OCI-LY7 (cell line): ENCODE measurements around the gene STAG3. TPM values are rescaled to one million over a fixed set of nuclear protein-coding genes. Genes with fewer than 3 reads are reported as not detected.

ENCODE experiments used
- BruUV-seq: library from RNA; stranded (reverse); fragments of 400-500 nt; replicated peaks from 2 replicates; lab custom pipeline; 2021; lab: Mats Ljungman, UMichigan
- CTCF ChIA-PET: fragments of 300-600 bp; sonication (Branson Sonifier 250); formaldehyde crosslinking; loops from one replicate; lab custom pipeline; 2022; ENCODE audit warnings: antibody characterized with exemption; ENCODE audit not compliant: unreplicated experiment; lab: Charles Lee
- POLR2A ChIA-PET: fragments of 300-600 bp; sonication (Branson Sonifier 250); formaldehyde crosslinking; loops from one replicate; lab custom pipeline; 2022; ENCODE audit warnings: antibody characterized with exemption; lab: Charles Lee
- DNase-seq: peaks from one replicate; pipeline ENCODE4 v3.0.0-alpha.2; 2015; ENCODE audit warnings: low spot score
- H2AFZ ChIP-seq: fragments of 200-600 bp; sonication (generic), shearing (Covaris generic); 2 replicates; pipeline ENCODE4 v1.6.1; 2014; ENCODE audit warnings: mild to moderate bottlenecking, antibody characterized with exemption, low read length, moderate library complexity
- H3K27ac ChIP-seq: fragments of 200-600 bp; sonication (generic); 2 replicates; pipeline ENCODE4 v1.5.1; 2014; ENCODE audit warnings: mixed run types, low read depth, mild to moderate bottlenecking, moderate library complexity, low read length, inconsistent platforms; ENCODE audit not compliant: poor library complexity, severe bottlenecking
- H3K36me3 ChIP-seq: fragments of 200-600 bp; sonication (generic); 2 replicates; pipeline ENCODE4 v1.6.1; 2014; ENCODE audit warnings: mild to moderate bottlenecking, antibody characterized with exemption, low read length, moderate library complexity, mixed read lengths; ENCODE audit not compliant: insufficient read depth
- H3K4me1 ChIP-seq: fragments of 200-600 bp; sonication (generic); 2 replicates; pipeline ENCODE4 v1.5.1; 2014; ENCODE audit warnings: mild to moderate bottlenecking, low read length; ENCODE audit not compliant: insufficient read depth, poor library complexity, severe bottlenecking
- H3K4me2 ChIP-seq: fragments of 200-600 bp; sonication (generic); 2 replicates; pipeline ENCODE4 v1.6.1; 2014; ENCODE audit warnings: mild to moderate bottlenecking, low read length
- H3K4me3 ChIP-seq: fragments of 200-600 bp; sonication (generic); 2 replicates; pipeline ENCODE4 v1.5.1; 2014; ENCODE audit warnings: mild to moderate bottlenecking, low read depth, low read length; ENCODE audit not compliant: poor library complexity, severe bottlenecking
- H3K79me2 ChIP-seq: fragments of 200-600 bp; sonication (generic); 2 replicates; pipeline ENCODE4 v1.6.1; 2016; ENCODE audit warnings: low read depth, mild to moderate bottlenecking, low read length, moderate library complexity, mixed read lengths; ENCODE audit not compliant: insufficient read depth
- H3K9me2 ChIP-seq: fragments of 200-600 bp; sonication (generic); 2 replicates; pipeline ENCODE4 v1.6.1; 2016; ENCODE audit warnings: mild to moderate bottlenecking, low read length, mixed read lengths; ENCODE audit not compliant: insufficient read depth
- H3K9me3 ChIP-seq: fragments of 200-600 bp; sonication (generic); 2 replicates; pipeline ENCODE4 v1.6.1; 2014; ENCODE audit warnings: mild to moderate bottlenecking, mixed run types, low read length, mixed read lengths
- H4K20me1 ChIP-seq: fragments of 200-600 bp; sonication (generic); 2 replicates; pipeline ENCODE4 v1.6.1; 2014; ENCODE audit warnings: mild to moderate bottlenecking, antibody characterized with exemption, low read length, moderate library complexity, mixed read lengths; ENCODE audit not compliant: insufficient read depth
- EZH2phosphoT487 ChIP-seq: fragments of 200-600 bp; sonication (generic); IDR thresholded peaks from 2 replicates; pipeline ENCODE4 v1.6.1; 2018; ENCODE audit warnings: low read depth, borderline replicate concordance, mild to moderate bottlenecking, mixed run types, antibody characterized with exemption, low read length, moderate library complexity, mixed read lengths
- intact Hi-C: fragments of 100-400 bp; cut with micrococcal nuclease; formaldehyde crosslinking; loops from one replicate; pipeline ENCODE4 v1.10.0; 2022; ENCODE audit not compliant: unreplicated experiment
- total RNA-seq, 2 experiments: library from RNA; depleted of rRNA in 1 of 2; stranded (reverse); fragments of >200 nt in 1 of 2; shearing (Covaris generic) in 1 of 2; gene quantifications; 2 replicates each; pipeline ENCODE4 v1.2.3, GENCODE V29; 2014 to 2022
- TF ChIP-seq, protein P1 (sequence below): fragments of 200-600 bp; sonication (generic); conservative IDR thresholded peaks from 2 replicates; pipeline ENCODE4 v1.5.1; 2014; ENCODE audit warnings: mild to moderate bottlenecking, antibody characterized with exemption, low read length, moderate library complexity, mixed read lengths

Gene STAG3
- total RNA-seq, 2 experiments from 2014 or later, result 70.2 to 82.8 TPM

DNA sequence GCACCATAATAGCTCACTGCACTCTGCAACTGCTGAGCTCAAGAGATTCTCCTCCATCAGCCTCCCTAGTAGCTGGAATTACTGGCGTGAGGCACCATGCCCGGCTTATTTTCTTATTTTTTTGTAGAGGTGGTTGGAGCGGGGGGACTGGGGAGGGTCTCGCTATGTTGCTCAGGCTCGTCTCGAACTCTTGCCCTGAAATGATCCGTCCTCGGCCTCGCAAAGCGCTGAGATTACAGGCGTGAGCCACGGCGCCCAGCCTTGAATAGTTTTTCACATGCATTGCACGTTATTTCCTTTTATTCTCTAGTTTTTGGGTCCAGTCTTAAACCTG lies 29.5 kb upstream of the STAG3 start:
- intact Hi-C loops, result loop anchor here (5.0 kb wide), 1 partner anchor 74 kb away; no protein-coding TSS in a partner anchor
- TF ChIP-seq, protein P1, sequence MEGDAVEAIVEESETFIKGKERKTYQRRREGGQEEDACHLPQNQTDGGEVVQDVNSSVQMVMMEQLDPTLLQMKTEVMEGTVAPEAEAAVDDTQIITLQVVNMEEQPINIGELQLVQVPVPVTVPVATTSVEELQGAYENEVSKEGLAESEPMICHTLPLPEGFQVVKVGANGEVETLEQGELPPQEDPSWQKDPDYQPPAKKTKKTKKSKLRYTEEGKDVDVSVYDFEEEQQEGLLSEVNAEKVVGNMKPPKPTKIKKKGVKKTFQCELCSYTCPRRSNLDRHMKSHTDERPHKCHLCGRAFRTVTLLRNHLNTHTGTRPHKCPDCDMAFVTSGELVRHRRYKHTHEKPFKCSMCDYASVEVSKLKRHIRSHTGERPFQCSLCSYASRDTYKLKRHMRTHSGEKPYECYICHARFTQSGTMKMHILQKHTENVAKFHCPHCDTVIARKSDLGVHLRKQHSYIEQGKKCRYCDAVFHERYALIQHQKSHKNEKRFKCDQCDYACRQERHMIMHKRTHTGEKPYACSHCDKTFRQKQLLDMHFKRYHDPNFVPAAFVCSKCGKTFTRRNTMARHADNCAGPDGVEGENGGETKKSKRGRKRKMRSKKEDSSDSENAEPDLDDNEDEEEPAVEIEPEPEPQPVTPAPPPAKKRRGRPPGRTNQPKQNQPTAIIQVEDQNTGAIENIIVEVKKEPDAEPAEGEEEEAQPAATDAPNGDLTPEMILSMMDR, result no peak
- no peak for TF ChIP-seq EZH2phosphoT487
- ChIA-PET CTCF (interaction anchor here (1.0 kb wide), 2 partner anchors 10 to 15 kb away, joined by 3 read pairs; no protein-coding TSS in a partner anchor), POLR2A (interaction anchor here (0.5 to 3.4 kb wide), 14 partner anchors 9 to 333 kb away, joined by 3 to 34 read pairs (median 6); partner anchors contain the start of genes GPC2, STAG3 and TRAPPC14)
- Histone ChIP-seq H3K79me2 (peaks cover 37% of the 10 kb centered on the region), H3K4me2 (peak overlapping the region; percentile 88), H3K4me1 (peaks cover 36% of the 10 kb centered on the region), H3K9me2 (no peaks in the 10 kb centered on the region), H2AFZ (peak overlapping the region; percentile 62), H3K27ac (peak overlapping the region; percentile 65), H4K20me1 (no peaks in the 10 kb centered on the region), H3K9me3 (no peaks in the 10 kb centered on the region), H3K36me3 (peaks cover 19% of the 10 kb centered on the region; the same call in 1 of the 2 replicates), H3K4me3 (peak overlapping the region; percentile 63)
- DNase-seq, result no peak
- BruUV-seq, result TSS peak; percentile 82

DNA sequence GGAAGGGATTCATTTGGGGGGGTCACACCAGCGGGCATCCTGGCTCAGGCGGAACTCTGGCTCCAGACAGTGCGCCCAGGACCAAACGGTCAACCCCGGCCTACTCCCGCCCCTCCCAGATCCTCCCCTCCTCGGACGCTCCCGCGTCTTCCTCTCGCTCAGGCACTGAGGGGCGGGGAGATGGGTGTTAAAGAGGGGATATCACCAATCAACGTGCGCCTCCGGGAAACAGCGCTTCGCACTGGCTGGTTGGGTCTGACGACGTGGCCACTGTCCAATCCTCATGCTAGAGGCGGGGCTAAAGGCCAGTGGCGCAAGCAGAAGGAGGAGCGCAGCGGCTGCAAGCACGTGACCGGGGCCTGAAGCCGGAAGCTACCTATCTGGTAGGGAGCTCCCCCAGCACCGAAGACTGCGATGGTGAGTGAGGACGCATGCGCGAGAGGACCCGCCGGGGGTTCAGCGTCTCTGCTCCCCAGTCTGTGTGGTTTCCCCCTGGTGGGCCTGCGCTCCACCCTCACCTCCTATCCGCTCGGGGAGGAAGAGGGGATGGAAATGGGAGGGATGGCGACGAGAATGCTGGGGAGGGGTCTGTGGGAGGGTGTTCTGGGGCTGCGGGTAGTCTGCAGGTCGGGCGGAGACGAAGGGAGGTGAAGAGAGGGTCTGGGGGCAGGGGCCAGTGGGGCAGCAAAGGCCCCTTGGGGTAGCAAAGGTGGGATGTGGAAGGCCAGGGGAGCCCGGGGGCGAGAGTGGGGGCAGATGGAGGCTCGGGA lies 29.0 kb upstream of the STAG3 start, which contains the start of gene LAMTOR4:
LAMTOR4 (plus strand) TSS at position 360 of the 770 bp plus-strand sequence; CDS start at position 415, 55 bp downstream.
- peak; percentile 100 for DNase-seq
- Histone ChIP-seq H3K9me3 (no peaks in the 10 kb centered on the region), H3K9me2 (no peaks in the 10 kb centered on the region), H3K36me3 (peaks cover 24% of the 10 kb centered on the region), H3K4me1 (peaks cover 39% of the 10 kb centered on the region), H2AFZ (peak within 1 kb of the TSS; percentile 62), H4K20me1 (no peaks in the 10 kb centered on the region), H3K4me3 (peak within 1 kb of the TSS; percentile 84), H3K4me2 (peak within 1 kb of the TSS; percentile 88), H3K27ac (peak within 1 kb of the TSS; percentile 66), H3K79me2 (peaks cover 41% of the 10 kb centered on the region)
- CTCF ChIA-PET, result interaction anchor here (0.5 to 1.0 kb wide), 5 partner anchors 11 to 159 kb away, joined by 3 read pairs; partner anchors contain the start of gene SPDYE3
- BruUV-seq, result no TSS peak
- TF ChIP-seq, protein P1, result no peak
- TF ChIP-seq EZH2phosphoT487, result no peak
- POLR2A ChIA-PET, result interaction anchor here (0.5 to 3.4 kb wide), 16 partner anchors 8 to 73 kb away, joined by 3 to 34 read pairs (median 6); partner anchors contain the start of genes GPC2, MBLAC1, STAG3 and TRAPPC14
- intact Hi-C loops, result loop anchor here (1.0 to 5.0 kb wide), 2 partner anchors 10 to 74 kb away; partner anchors contain the start of gene TRAPPC14
